SJCRH30 (cell line): ENCODE results near the gene ITPKB. TPM values are rescaled to one million over a fixed set of nuclear protein-coding genes. Genes with fewer than 3 reads are reported as not detected.
A peak's percentile ranks its signal among the peaks of the same experiment; 100 is the strongest.

Experiments used
- DNase-seq, 2 experiments: peaks; one replicate each; pipeline ENCODE4 v3.0.0-alpha.2; 2015 to 2020
- H3K27ac ChIP-seq: fragments of 250-450 bp; sonication (Bioruptor Pico); 2 replicates; pipeline ENCODE4 v1.5.1; 2020; ENCODE audit warnings: mild to moderate bottlenecking, moderate library complexity
- H3K27me3 ChIP-seq: fragments of 250-450 bp; sonication (Bioruptor Pico); 2 replicates; pipeline ENCODE4 v1.5.1; 2020; ENCODE audit warnings: mild to moderate bottlenecking, moderate library complexity
- H3K36me3 ChIP-seq: fragments of 250-450 bp; sonication (Bioruptor Pico); 2 replicates; pipeline ENCODE4 v1.5.1; 2020; ENCODE audit warnings: mild to moderate bottlenecking, moderate library complexity
- H3K4me1 ChIP-seq: fragments of 250-450 bp; sonication (Bioruptor Pico); 2 replicates; pipeline ENCODE4 v1.5.1; 2020; ENCODE audit warnings: mild to moderate bottlenecking, moderate library complexity
- H3K4me3 ChIP-seq: fragments of 250-450 bp; sonication (Bioruptor Pico); 2 replicates; pipeline ENCODE4 v1.5.1; 2020; ENCODE audit warnings: mild to moderate bottlenecking, moderate library complexity
- H3K9me3 ChIP-seq: fragments of 250-450 bp; sonication (Bioruptor Pico); replicated peaks from 2 replicates; pipeline ENCODE4 v1.5.1; 2020; ENCODE audit warnings: mild to moderate bottlenecking, moderate library complexity
- total RNA-seq: library from RNA; depleted of rRNA; stranded (reverse); fragments of >200 nt; shearing (Covaris generic); gene quantifications from 2 replicates; pipeline ENCODE4 v1.2.3, GENCODE V29; 2014

The ITPKB gene
- total RNA-seq, 1 experiment from 2014 or later, result 23.2 TPM

DNA sequence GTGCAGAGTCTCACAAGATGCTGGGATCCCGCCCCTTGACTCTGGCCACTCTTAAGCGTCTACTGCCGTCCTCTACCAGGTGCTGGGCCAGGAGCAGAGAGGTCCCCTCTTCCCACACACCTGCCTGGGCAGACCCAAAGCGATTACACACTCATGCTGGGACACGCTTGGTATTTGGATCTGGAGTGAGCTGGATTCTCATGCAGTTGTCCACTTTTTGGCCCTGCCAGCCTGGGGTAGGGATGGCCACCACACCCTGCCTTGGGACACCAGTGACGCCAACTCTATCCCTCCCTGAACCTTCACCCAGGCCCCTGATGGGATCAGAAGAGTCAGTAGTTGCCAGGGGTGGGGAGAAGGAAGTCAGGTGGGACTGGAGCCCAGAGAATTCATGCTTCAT is 28.6 kb downstream of the ITPKB start:
- H3K27me3 ChIP-seq, result no peaks in the 10 kb centered on the region
- no peak overlapping the region for H3K4me3 ChIP-seq
- DNase-seq, result no peak
- H3K36me3 ChIP-seq, result peaks cover 10% of the 10 kb centered on the region
- no peak overlapping the region for H3K27ac ChIP-seq
- H3K4me1 ChIP-seq, result peaks cover 45% of the 10 kb centered on the region
- peaks cover 7% of the 10 kb centered on the region; the same call in 1 of the 2 replicates for H3K9me3 ChIP-seq

GRCh38 chr1:226709953-226710352 is 29.1 kb downstream of the ITPKB start:
- H3K9me3 ChIP-seq, result peaks cover 7% of the 10 kb centered on the region; the same call in 1 of the 2 replicates
- no peaks in the 10 kb centered on the region for H3K27me3 ChIP-seq
- no peak overlapping the region for H3K4me3 ChIP-seq
- no peak overlapping the region for H3K27ac ChIP-seq
- peaks cover 10% of the 10 kb centered on the region for H3K36me3 ChIP-seq
- no peak for DNase-seq
- H3K4me1 ChIP-seq, result peaks cover 45% of the 10 kb centered on the region

DNA sequence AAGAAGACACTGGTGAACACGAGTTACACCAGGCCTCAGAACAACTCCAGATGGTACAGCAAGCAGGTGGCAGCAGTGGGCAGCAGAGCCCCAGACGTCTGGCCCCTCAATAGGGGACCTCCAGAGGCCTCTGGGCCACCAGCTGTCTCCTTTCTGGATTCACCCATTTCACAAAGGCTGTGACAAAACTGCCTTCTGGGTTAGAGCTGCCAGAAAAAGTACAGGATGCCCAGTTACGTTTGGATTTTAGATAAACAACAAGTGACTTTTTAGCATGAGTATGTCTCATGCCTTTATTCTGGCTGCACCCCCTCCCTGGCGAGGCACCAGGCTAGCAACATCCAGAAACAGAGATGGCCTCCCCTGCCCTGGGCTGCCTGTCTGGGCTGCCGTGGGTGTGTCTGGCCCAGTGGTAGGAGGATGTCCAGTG is 30.1 kb downstream of the ITPKB start:
- peak; percentile 59 to 75 for DNase-seq
- H3K27ac ChIP-seq, result peak overlapping the region; percentile 58

GRCh38 chr1:226708342-226708780 is 30.7 kb downstream of the ITPKB start:
- peaks cover 45% of the 10 kb centered on the region for H3K4me1 ChIP-seq
- DNase-seq, result peak; percentile 60 to 77
- H3K27me3 ChIP-seq, result no peaks in the 10 kb centered on the region
- H3K4me3 ChIP-seq, result no peak overlapping the region
- H3K27ac ChIP-seq, result peak overlapping the region; percentile 58
- no peaks in the 10 kb centered on the region for H3K9me3 ChIP-seq
- H3K36me3 ChIP-seq, result no peaks in the 10 kb centered on the region

More for the DNA sequence above, 30.1 kb downstream of the ITPKB start:
- Histone ChIP-seq H3K36me3 (peaks cover 4% of the 10 kb centered on the region), H3K4me3 (no peak overlapping the region), H3K4me1 (peaks cover 45% of the 10 kb centered on the region), H3K9me3 (0 out of 2 replicates have a peak, but pooled peaks cover 1% of the 10 kb centered on the region), H3K27me3 (no peaks in the 10 kb centered on the region)

DNA sequence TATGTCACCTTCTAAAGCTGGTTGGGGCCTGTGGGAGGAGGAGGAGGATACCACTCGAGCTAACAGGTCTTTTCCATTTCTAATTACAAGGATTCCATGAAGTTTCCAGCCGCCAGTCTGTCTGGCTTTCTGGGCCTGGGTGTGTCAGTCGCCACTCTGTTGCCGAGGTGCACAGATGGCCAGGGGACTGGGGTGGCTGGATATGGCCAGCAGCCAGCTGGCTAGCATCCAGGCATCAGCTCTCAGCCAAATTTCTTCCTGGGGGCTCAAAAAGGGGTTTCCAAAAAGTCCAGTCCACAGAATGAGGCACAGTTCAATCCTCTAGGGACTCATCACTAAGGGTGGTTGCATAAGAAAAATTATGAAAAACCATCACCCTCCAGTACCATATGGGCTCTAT is 32.4 kb downstream of the ITPKB start:
- H3K9me3 ChIP-seq, result no peaks in the 10 kb centered on the region
- peak overlapping the region; percentile 45 for H3K27ac ChIP-seq
- no peaks in the 10 kb centered on the region for H3K27me3 ChIP-seq
- peaks cover 54% of the 10 kb centered on the region for H3K4me1 ChIP-seq
- H3K4me3 ChIP-seq, result no peak overlapping the region
- DNase-seq, result peak; percentile 78 to 81
- no peaks in the 10 kb centered on the region for H3K36me3 ChIP-seq

DNA sequence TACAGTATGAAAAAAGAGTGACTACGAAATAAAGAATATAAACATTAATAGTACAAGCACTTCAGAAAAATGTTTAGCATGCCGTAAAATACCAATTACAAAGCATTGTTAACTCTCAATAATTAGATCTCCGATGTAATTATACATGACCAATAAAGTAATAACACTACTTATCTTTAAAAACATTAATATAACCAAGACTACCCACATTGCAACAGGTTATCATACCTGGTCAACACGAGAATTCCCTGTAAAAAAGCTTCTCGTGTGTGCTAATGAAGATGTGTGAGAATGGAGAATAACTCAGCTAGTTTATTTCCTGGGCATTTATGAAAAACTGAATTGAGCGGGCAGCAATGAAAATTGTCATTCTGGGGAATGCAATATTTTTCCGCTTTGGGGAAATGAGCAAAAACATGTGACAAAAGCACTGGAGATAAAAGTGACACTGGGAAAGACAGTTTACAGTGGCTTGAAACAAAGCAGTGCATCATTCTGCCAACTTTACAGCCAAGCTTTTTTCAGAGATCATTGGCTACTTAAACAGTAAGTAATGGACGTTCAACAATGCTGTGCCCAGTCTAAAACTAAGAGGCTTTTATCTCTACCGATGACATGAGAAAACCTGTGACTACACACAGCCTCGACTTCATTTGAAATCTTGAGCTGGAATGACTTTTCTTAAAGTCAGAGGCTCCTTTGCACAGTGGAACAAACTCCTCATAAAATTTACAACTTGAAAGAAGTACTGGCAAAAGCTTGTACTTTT is 34.7 kb downstream of the ITPKB start:
- Histone ChIP-seq H3K4me3 (no peak overlapping the region), H3K4me1 (peaks cover 51% of the 10 kb centered on the region), H3K27me3 (no peaks in the 10 kb centered on the region), H3K9me3 (no peaks in the 10 kb centered on the region), H3K36me3 (no peaks in the 10 kb centered on the region), H3K27ac (no peak overlapping the region; the same call in 1 of the 2 replicates)
- no peak for DNase-seq

GRCh38 chr1:226702957-226703831 is 35.9 kb downstream of the ITPKB start:
- Histone ChIP-seq H3K4me1 (peaks cover 39% of the 10 kb centered on the region), H3K36me3 (no peaks in the 10 kb centered on the region), H3K4me3 (peak overlapping the region; percentile 65), H3K27me3 (no peaks in the 10 kb centered on the region), H3K9me3 (no peaks in the 10 kb centered on the region), H3K27ac (peak overlapping the region; percentile 93)
- DNase-seq, result peak; percentile 79 to 80

GRCh38 chr1:226702318-226702956 is 36.6 kb downstream of the ITPKB start:
- H3K9me3 ChIP-seq, result no peaks in the 10 kb centered on the region
- peaks cover 32% of the 10 kb centered on the region for H3K4me1 ChIP-seq
- DNase-seq, result peak; percentile 89 to 96
- peak overlapping the region; percentile 93 for H3K27ac ChIP-seq
- H3K36me3 ChIP-seq, result no peaks in the 10 kb centered on the region
- no peaks in the 10 kb centered on the region for H3K27me3 ChIP-seq
- H3K4me3 ChIP-seq, result peak overlapping the region; percentile 65

GRCh38 chr1:226700861-226701260 is 38.2 kb downstream of the ITPKB start:
- no peak for DNase-seq
- H3K4me1 ChIP-seq, result peaks cover 16% of the 10 kb centered on the region
- H3K4me3 ChIP-seq, result no peak overlapping the region
- H3K36me3 ChIP-seq, result no peaks in the 10 kb centered on the region
- no peaks in the 10 kb centered on the region for H3K9me3 ChIP-seq
- no peak overlapping the region for H3K27ac ChIP-seq
- no peaks in the 10 kb centered on the region for H3K27me3 ChIP-seq

GRCh38 chr1:226699166-226699565 is 39.9 kb downstream of the ITPKB start:
- no peaks in the 10 kb centered on the region for H3K9me3 ChIP-seq
- no peaks in the 10 kb centered on the region; the same call in 1 of the 2 replicates for H3K36me3 ChIP-seq
- peaks cover 15% of the 10 kb centered on the region for H3K4me1 ChIP-seq
- no peak overlapping the region for H3K4me3 ChIP-seq
- no peak for DNase-seq
- no peaks in the 10 kb centered on the region for H3K27me3 ChIP-seq
- no peak overlapping the region for H3K27ac ChIP-seq

DNA sequence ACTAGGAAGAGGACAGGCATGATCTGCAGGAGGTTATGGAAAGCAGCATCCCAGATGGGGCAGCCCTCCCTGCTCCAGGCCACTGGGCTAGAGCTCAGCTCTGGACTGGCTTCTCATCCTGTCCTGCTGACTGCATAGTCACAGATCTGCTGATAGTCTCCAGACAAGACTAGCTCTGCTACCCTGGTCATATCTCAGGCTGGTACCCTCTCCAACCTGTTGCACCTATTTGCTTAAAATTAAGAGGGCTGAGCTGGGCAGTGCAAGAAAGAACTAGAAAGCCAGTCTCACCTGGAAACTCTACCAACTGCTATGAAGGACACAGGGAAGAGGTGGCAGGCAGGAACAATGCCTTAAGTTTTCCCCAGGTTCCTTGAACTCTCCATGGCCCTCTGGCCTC is 40.4 kb downstream of the ITPKB start:
- Histone ChIP-seq H3K9me3 (no peaks in the 10 kb centered on the region), H3K36me3 (no peaks in the 10 kb centered on the region; the same call in none of the 2 replicates), H3K4me1 (peaks cover 15% of the 10 kb centered on the region), H3K27ac (no peak overlapping the region), H3K27me3 (no peaks in the 10 kb centered on the region), H3K4me3 (no peak overlapping the region)
- no peak for DNase-seq

DNA sequence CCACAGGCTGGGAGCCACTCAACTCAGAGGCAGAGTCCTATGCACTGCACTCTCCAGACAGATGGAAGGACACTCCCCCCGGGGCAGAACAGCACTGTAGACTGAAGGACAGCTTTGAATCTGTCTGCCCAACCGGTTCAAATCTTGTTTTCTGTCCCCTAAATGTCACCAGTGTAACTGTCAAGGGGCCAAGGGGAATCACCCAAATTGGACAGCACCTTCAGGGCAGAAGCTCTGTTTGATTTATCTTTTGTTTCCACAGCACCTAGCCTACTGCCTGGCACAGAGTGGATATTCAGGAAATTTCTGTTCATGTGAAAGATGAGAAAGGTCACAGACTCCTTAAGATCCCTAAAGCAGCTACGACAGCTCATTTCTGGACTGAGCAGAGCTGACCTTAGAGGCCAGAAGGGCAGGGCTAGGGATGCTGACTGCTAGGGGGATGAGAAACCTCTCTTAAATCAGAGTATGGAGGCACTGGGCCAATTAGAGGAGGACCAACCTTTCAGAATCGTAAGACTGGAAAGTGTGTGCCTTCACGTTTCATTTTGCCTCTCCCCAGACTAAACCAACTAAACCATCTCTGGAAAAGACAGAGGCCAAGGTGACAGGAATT is 41.0 kb downstream of the ITPKB start:
- Histone ChIP-seq H3K27me3 (no peaks in the 10 kb centered on the region), H3K27ac (no peak overlapping the region)
- no peak for DNase-seq

GRCh38 chr1:226697151-226697928 is 41.7 kb downstream of the ITPKB start:
- Histone ChIP-seq H3K4me1 (peaks cover 10% of the 10 kb centered on the region), H3K9me3 (no peaks in the 10 kb centered on the region), H3K4me3 (no peak overlapping the region), H3K27me3 (no peaks in the 10 kb centered on the region), H3K27ac (no peak overlapping the region), H3K36me3 (no peaks in the 10 kb centered on the region; the same call in none of the 2 replicates)
- DNase-seq, result no peak

More for the DNA sequence above, 41.0 kb downstream of the ITPKB start:
- no peaks in the 10 kb centered on the region; the same call in none of the 2 replicates for H3K36me3 ChIP-seq
- no peak overlapping the region for H3K4me3 ChIP-seq
- H3K9me3 ChIP-seq, result no peaks in the 10 kb centered on the region
- peaks cover 15% of the 10 kb centered on the region for H3K4me1 ChIP-seq
